Panc1 (cell line): ENCODE measurements around the gene PTGIS.

Experiments
- CTCF ChIP-seq: fragments of 450-650 bp; IDR thresholded peaks from 2 replicates; pipeline ENCODE4 v1.5.1; 2017; ENCODE audit warnings: mild to moderate bottlenecking
- TCF7L2 ChIP-seq: IDR thresholded peaks from 2 replicates; pipeline ENCODE4 v1.6.1; 2011; ENCODE audit warnings: mild to moderate bottlenecking, low read depth, low read length, inconsistent platforms

DNA sequence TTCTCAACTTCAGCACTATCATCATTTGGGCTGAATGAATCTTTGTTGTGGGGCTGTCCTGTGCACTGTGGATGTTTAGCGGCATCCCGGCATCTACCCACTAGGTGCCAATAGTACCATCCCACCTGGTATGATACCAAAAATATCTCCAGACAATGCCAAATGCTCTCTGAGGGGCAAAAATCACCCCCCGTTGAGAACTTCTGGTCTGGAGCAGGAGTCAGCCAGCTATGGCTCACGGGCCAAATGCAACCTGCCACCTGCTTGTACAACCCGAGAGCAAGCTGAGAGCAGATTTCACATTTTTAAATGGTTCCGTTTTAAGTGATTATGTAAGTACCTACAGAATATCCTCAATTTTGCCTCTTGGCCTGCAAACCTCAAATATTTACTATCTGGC lies 112.2 kb downstream of the PTGIS start:
- TF ChIP-seq CTCF (no peak), TCF7L2 (no peak)
